SH-SY5Y (cell line): ENCODE data around the gene KRT2.

ENCODE experiments used
- GATA2 ChIP-seq: IDR thresholded peaks from 2 replicates; pipeline ENCODE4 v1.6.1; 2011; ENCODE audit warnings: mild to moderate bottlenecking, low read depth, low read length
- GATA3 ChIP-seq: IDR thresholded peaks from 2 replicates; pipeline ENCODE4 v1.6.1; 2011; ENCODE audit warnings: low read depth, mild to moderate bottlenecking, low read length, moderate library complexity

DNA sequence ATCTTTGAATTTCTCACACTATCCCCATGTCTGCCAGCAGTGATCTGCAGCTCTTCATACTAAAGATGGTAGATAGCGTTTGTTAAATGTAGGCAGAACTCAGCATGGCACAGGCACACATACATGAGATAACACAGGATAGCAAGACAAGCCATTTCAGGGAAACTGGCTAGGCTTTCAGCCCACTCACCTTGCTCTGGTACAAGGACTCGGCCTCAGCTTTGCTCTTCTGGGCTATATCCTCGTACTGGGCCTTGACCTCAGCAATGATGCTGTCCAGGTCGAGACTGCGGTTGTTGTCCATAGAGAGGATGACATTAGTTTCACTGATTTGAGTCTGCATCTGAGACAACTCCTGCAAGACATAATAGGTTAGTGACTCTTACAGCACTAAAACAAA is 25.1 kb upstream of the KRT2 start:
- TF ChIP-seq GATA2 (no peak), GATA3 (no peak)
